IMR-90 (cell line): ENCODE data around the gene ITSN1. TPM values are rescaled to one million over a fixed set of nuclear protein-coding genes. Genes with fewer than 3 reads are reported as not detected.

Source experiments
- ATAC-seq: fragments of 200-7000 bp; cut with Tn5 transposase; 2 replicates; pipeline ENCODE4 v1.9.1; 2020; ENCODE audit warnings: low read depth, mild to moderate bottlenecking, moderate library complexity
- BruUV-seq: library from RNA; stranded (reverse); fragments of 400-500 nt; replicated peaks from 2 replicates; lab custom pipeline; 2021; lab: Mats Ljungman, UMichigan
- CTCF ChIA-PET: fragments of 300-600 bp; formaldehyde crosslinking; extraction: SDS; loops from one replicate; lab custom pipeline; 2021; ENCODE audit warnings: antibody characterized with exemption; lab: Yijun Ruan, JAX
- POLR2A ChIA-PET: fragments of 300-600 bp; sonication (Branson Sonifier 250); formaldehyde crosslinking; loops from one replicate; lab custom pipeline; 2022; ENCODE audit warnings: antibody characterized with exemption; ENCODE audit not compliant: unreplicated experiment; lab: Charles Lee
- DNase-seq: peaks from one replicate; pipeline ENCODE4 v3.0.0; 2013
- H2AFZ ChIP-seq: replicated peaks from 2 replicates; pipeline ENCODE3; 2013; ENCODE audit warnings: low read length, mild to moderate bottlenecking; ENCODE audit not compliant: poor library complexity
- H2AK5ac ChIP-seq: 2 replicates; pipeline ENCODE4 v1.6.1; 2013; ENCODE audit warnings: low read depth, low read length, inconsistent platforms
- H2AK9ac ChIP-seq: replicated peaks from 2 replicates; pipeline ENCODE3; 2013; ENCODE audit warnings: mild to moderate bottlenecking, low read depth, low read length, moderate library complexity; ENCODE audit not compliant: poor library complexity
- H2BK120ac ChIP-seq: 2 replicates; pipeline ENCODE4 v1.6.1; 2013; ENCODE audit warnings: low read depth, low read length, inconsistent platforms
- H2BK15ac ChIP-seq: 3 replicates; pipeline ENCODE4 v1.6.1; 2013; ENCODE audit warnings: low read depth, low read length, inconsistent platforms
- H2BK20ac ChIP-seq: 2 replicates; pipeline ENCODE4 v1.6.1; 2013; ENCODE audit warnings: low read depth, mild to moderate bottlenecking, inconsistent platforms, low read length, moderate library complexity
- H2BK5ac ChIP-seq: 2 replicates; pipeline ENCODE4 v1.6.1; 2013; ENCODE audit warnings: mild to moderate bottlenecking, low read depth, low read length, inconsistent platforms; ENCODE audit not compliant: poor library complexity, severe bottlenecking
- H3K14ac ChIP-seq: replicated peaks from 2 replicates; pipeline ENCODE4 v1.6.1; 2013; ENCODE audit warnings: low read depth, low read length, inconsistent platforms
- H3K18ac ChIP-seq: 2 replicates; pipeline ENCODE4 v1.6.1; 2013; ENCODE audit warnings: low read depth, low read length, control low read depth
- H3K23ac ChIP-seq: 2 replicates; pipeline ENCODE4 v1.6.1; 2013; ENCODE audit warnings: low read depth, low read length, inconsistent platforms
- H3K27ac ChIP-seq: 2 replicates; pipeline ENCODE4 v1.5.1; 2013; ENCODE audit warnings: mild to moderate bottlenecking, control low read depth, low read length; ENCODE audit not compliant: insufficient read depth
- H3K27me3 ChIP-seq: 2 replicates; pipeline ENCODE4 v1.6.1; 2013; ENCODE audit warnings: low read length; ENCODE audit not compliant: control insufficient read depth, insufficient read depth
- H3K36me3 ChIP-seq: 2 replicates; pipeline ENCODE4 v1.6.1; 2013; ENCODE audit warnings: low read length, mixed read lengths; ENCODE audit not compliant: control insufficient read depth, insufficient read depth
- H3K4ac ChIP-seq: 2 replicates; pipeline ENCODE4 v1.6.1; 2013; ENCODE audit warnings: low read depth, low read length, inconsistent platforms
- H3K4me1 ChIP-seq: 2 replicates; pipeline ENCODE4 v1.6.1; 2013; ENCODE audit warnings: low read length, mixed read lengths; ENCODE audit not compliant: control insufficient read depth, insufficient read depth
- H3K4me2 ChIP-seq: 2 replicates; pipeline ENCODE4 v1.6.1; 2013; ENCODE audit warnings: low read depth, mild to moderate bottlenecking, control low read depth, low read length, moderate library complexity
- H3K4me3 ChIP-seq: 2 replicates; pipeline ENCODE4 v1.5.1; 2013; ENCODE audit warnings: low read depth, mild to moderate bottlenecking, control low read depth, low read length, moderate library complexity; ENCODE audit not compliant: insufficient read depth
- H3K56ac ChIP-seq: 2 replicates; pipeline ENCODE4 v1.6.1; 2013; ENCODE audit warnings: low read length, inconsistent platforms; ENCODE audit not compliant: insufficient read depth; ENCODE audit errors: extremely low read depth
- H3K79me1 ChIP-seq, 2 experiments: 2 replicates each; pipeline ENCODE4 v1.6.1; 2013; ENCODE audit warnings: low read length in 2 of 2, inconsistent platforms in 1 of 2, low read depth in 1 of 2
- H3K9ac ChIP-seq: 2 replicates; pipeline ENCODE4 v1.6.1; 2013; ENCODE audit warnings: low read depth, low read length, control low read depth
- H3K9me1 ChIP-seq: 2 replicates; pipeline ENCODE4 v1.6.1; 2013; ENCODE audit warnings: low read length, inconsistent platforms; ENCODE audit not compliant: insufficient read depth
- H3K9me3 ChIP-seq: 2 replicates; pipeline ENCODE4 v1.6.1; 2013; ENCODE audit warnings: low read length; ENCODE audit not compliant: control insufficient read depth, insufficient read depth
- H4K20me1 ChIP-seq: 2 replicates; pipeline ENCODE4 v1.6.1; 2013; ENCODE audit warnings: low read length, inconsistent platforms; ENCODE audit not compliant: insufficient read depth
- H4K5ac ChIP-seq: 2 replicates; pipeline ENCODE4 v1.6.1; 2013; ENCODE audit warnings: mild to moderate bottlenecking, low read depth, low read length, control low read depth
- H4K8ac ChIP-seq, 2 experiments: 2 replicates each; pipeline ENCODE4 v1.6.1; 2013; ENCODE audit warnings: low read depth in 2 of 2, low read length in 2 of 2, control low read depth in 1 of 2, inconsistent platforms in 1 of 2
- H4K91ac ChIP-seq: 2 replicates; pipeline ENCODE4 v1.6.1; 2013; ENCODE audit warnings: low read depth, low read length, inconsistent platforms; ENCODE audit not compliant: insufficient read depth
- BHLHE40 ChIP-seq: fragments of 150-350 bp; IDR thresholded peaks from 2 replicates; pipeline ENCODE4 v1.6.1; 2016; ENCODE audit warnings: mild to moderate bottlenecking, low read depth, low read length
- CEBPB ChIP-seq: IDR thresholded peaks from 2 replicates; pipeline ENCODE4 v1.6.1; 2012; ENCODE audit warnings: low read depth, low read length, improper control_type of control experiment
- CHD1 ChIP-seq: IDR thresholded peaks from 2 replicates; pipeline ENCODE4 v1.6.1; 2012; ENCODE audit warnings: low read depth, low read length, improper control_type of control experiment
- FOS ChIP-seq: fragments of 150-350 bp; IDR thresholded peaks from 2 replicates; pipeline ENCODE4 v1.6.1; 2016; ENCODE audit warnings: low read depth, low read length
- MAZ ChIP-seq: IDR thresholded peaks from 2 replicates; pipeline ENCODE4 v1.6.1; 2012; ENCODE audit warnings: low read depth, mild to moderate bottlenecking, low read length, improper control_type of control experiment, moderate library complexity, borderline replicate concordance
- MXI1 ChIP-seq: IDR thresholded peaks from 2 replicates; pipeline ENCODE4 v1.6.1; 2012; ENCODE audit warnings: low read depth, mild to moderate bottlenecking, low read length, moderate library complexity, borderline replicate concordance
- NFE2L2 ChIP-seq: fragments of 150-350 bp; IDR thresholded peaks from 2 replicates; pipeline ENCODE4 v1.6.1; 2016; ENCODE audit warnings: low read depth, mild to moderate bottlenecking, low read length
- RAD21 ChIP-seq: IDR thresholded peaks from 2 replicates; pipeline ENCODE4 v1.6.1; 2012; ENCODE audit warnings: low read length, improper control_type of control experiment
- RCOR1 ChIP-seq: IDR thresholded peaks from 2 replicates; pipeline ENCODE4 v1.6.1; 2012; ENCODE audit warnings: mild to moderate bottlenecking, low read length, improper control_type of control experiment; ENCODE audit not compliant: insufficient replicate concordance
- RFX5 ChIP-seq: IDR thresholded peaks from 2 replicates; pipeline ENCODE4 v1.8.0; 2012; ENCODE audit warnings: low read depth, mild to moderate bottlenecking, low read length, moderate library complexity
- SMC3 ChIP-seq: fragments of 150-350 bp; IDR thresholded peaks from 2 replicates; pipeline ENCODE4 v1.6.1; 2016; ENCODE audit warnings: low read depth, mild to moderate bottlenecking, antibody characterized with exemption, low read length, moderate library complexity
- WGBS, 2 experiments: methylation state at CpG; one replicate each; pipeline versions ENCODE4 v1.1.5 to v1.1.7; 2013; ENCODE audit warnings: missing lambda C conversion rate in 2 of 2; ENCODE audit not compliant: insufficient read length in 1 of 2; ENCODE audit errors: extremely low coverage in 2 of 2; 5-methylcytosine and 5-hydroxymethylcytosine counted together
- dilution Hi-C: fragments of 300-500 bp; cut with HindIII; formaldehyde crosslinking; loops from one replicate; pipeline ENCODE4 v1.14.3; 2018; ENCODE audit warnings: low sequenced_read_pairs; ENCODE audit not compliant: unreplicated experiment
- in situ Hi-C: fragments of 300-500 bp; cut with MboI; formaldehyde crosslinking; loops from 3 replicates; pipeline ENCODE4 v1.14.3; 2019; ENCODE audit warnings: low sequenced_read_pairs, inconsistent platforms, mixed read lengths
- intact Hi-C: fragments of 100-400 bp; cut with micrococcal nuclease; formaldehyde crosslinking; loops from 2 replicates; pipeline ENCODE4 v1.10.0; 2022
- polyA plus RNA-seq, 3 experiments: library from polyadenylated mRNA; depleted of rRNA; stranded (reverse); fragments of >200 nt; gene quantifications; 2 replicates each; pipeline ENCODE4 v1.2.3, GENCODE V29; 2012; ENCODE audit warnings: low replicate concordance in 1 of 3
- total RNA-seq: library from RNA; depleted of rRNA; stranded (reverse); fragments of >200 nt; gene quantifications from 2 replicates; pipeline ENCODE4 v1.2.3, GENCODE V29; 2012
- TF ChIP-seq, protein P1 (sequence below): conservative IDR thresholded peaks from 2 replicates; pipeline ENCODE4 v1.5.1; 2012; ENCODE audit warnings: mild to moderate bottlenecking, low read depth, low read length, improper control_type of control experiment
- TF ChIP-seq, protein P2 (sequence below): fragments of 150-350 bp; IDR thresholded peaks from 2 replicates; pipeline ENCODE4 v1.6.1; 2016; ENCODE audit warnings: low read depth, mild to moderate bottlenecking, low read length, moderate library complexity, borderline replicate concordance

The ITSN1 gene
- total and polyA plus RNA-seq, 2 of the 4 experiments (the other 2 are of a cell fraction) = 45.4 to 62.0 TPM

GRCh38 chr21:33650929-33651509 is 8.7 kb downstream of the ITSN1 start:
- no peak overlapping the region for H2BK5ac ChIP-seq
- dilution Hi-C loops = no loop called here
- H4K91ac ChIP-seq = no peak overlapping the region
- peak overlapping the region; percentile 3; the same call in 1 of the 2 replicates for H3K14ac ChIP-seq
- H2AFZ ChIP-seq = no peak overlapping the region
- H3K27me3 ChIP-seq = no peaks in the 10 kb centered on the region
- no peak for TF ChIP-seq RCOR1
- no peak for TF ChIP-seq CHD1
- no peak for TF ChIP-seq CEBPB
- TF ChIP-seq RFX5 = no peak
- TF ChIP-seq FOS = no peak
- no peak for TF ChIP-seq BHLHE40
- no peak for TF ChIP-seq MXI1
- TF ChIP-seq, protein P1, sequence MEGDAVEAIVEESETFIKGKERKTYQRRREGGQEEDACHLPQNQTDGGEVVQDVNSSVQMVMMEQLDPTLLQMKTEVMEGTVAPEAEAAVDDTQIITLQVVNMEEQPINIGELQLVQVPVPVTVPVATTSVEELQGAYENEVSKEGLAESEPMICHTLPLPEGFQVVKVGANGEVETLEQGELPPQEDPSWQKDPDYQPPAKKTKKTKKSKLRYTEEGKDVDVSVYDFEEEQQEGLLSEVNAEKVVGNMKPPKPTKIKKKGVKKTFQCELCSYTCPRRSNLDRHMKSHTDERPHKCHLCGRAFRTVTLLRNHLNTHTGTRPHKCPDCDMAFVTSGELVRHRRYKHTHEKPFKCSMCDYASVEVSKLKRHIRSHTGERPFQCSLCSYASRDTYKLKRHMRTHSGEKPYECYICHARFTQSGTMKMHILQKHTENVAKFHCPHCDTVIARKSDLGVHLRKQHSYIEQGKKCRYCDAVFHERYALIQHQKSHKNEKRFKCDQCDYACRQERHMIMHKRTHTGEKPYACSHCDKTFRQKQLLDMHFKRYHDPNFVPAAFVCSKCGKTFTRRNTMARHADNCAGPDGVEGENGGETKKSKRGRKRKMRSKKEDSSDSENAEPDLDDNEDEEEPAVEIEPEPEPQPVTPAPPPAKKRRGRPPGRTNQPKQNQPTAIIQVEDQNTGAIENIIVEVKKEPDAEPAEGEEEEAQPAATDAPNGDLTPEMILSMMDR = no peak
- TF ChIP-seq, protein P2, sequence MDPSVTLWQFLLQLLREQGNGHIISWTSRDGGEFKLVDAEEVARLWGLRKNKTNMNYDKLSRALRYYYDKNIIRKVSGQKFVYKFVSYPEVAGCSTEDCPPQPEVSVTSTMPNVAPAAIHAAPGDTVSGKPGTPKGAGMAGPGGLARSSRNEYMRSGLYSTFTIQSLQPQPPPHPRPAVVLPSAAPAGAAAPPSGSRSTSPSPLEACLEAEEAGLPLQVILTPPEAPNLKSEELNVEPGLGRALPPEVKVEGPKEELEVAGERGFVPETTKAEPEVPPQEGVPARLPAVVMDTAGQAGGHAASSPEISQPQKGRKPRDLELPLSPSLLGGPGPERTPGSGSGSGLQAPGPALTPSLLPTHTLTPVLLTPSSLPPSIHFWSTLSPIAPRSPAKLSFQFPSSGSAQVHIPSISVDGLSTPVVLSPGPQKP = no peak
- TF ChIP-seq RAD21 = no peak
- no peak for TF ChIP-seq MAZ
- no peak for TF ChIP-seq NFE2L2
- TF ChIP-seq SMC3 = no peak
- H2BK120ac ChIP-seq = no peak overlapping the region
- in situ Hi-C loops = no loop called here
- H3K9me3 ChIP-seq = no peaks in the 10 kb centered on the region
- H4K5ac ChIP-seq = no peak overlapping the region
- peaks cover 29 to 70% of the 10 kb centered on the region in 2 experiments for H3K79me1 ChIP-seq
- no peak overlapping the region for H3K27ac ChIP-seq
- POLR2A ChIA-PET = no interaction called here
- no peak overlapping the region for H2AK5ac ChIP-seq
- H3K18ac ChIP-seq = no peak overlapping the region
- no TSS peak for BruUV-seq
- intact Hi-C loops = no loop called here
- H2BK20ac ChIP-seq = no peak overlapping the region
- H3K9me1 ChIP-seq = peaks cover 14% of the 10 kb centered on the region
- 0 out of 2 replicates have a peak overlapping the region, but pooled peaks have one; percentile 8 for H3K4ac ChIP-seq
- no peak overlapping the region for H3K56ac ChIP-seq
- no peak overlapping the region for H2BK15ac ChIP-seq
- H4K20me1 ChIP-seq = peaks cover 32% of the 10 kb centered on the region; the same call in 1 of the 2 replicates
- no peak overlapping the region for H3K23ac ChIP-seq
- H3K4me2 ChIP-seq = no peak overlapping the region
- no peak overlapping the region for H3K9ac ChIP-seq
- peaks cover 9% of the 10 kb centered on the region for H3K4me1 ChIP-seq
- peak overlapping the region in 1 of 2 experiments; percentile 58; a peak in 1 of 4 replicates for H4K8ac ChIP-seq
- no peaks in the 10 kb centered on the region; the same call in 1 of the 2 replicates for H3K36me3 ChIP-seq
- DNase-seq = peak; percentile 55
- no peak overlapping the region for H3K4me3 ChIP-seq
- no CpG with 5 or more reads among the region's 7 CpGs for WGBS, 2 experiments
- peak; percentile 56 for ATAC-seq
- H2AK9ac ChIP-seq = no peak overlapping the region
- CTCF ChIA-PET = no interaction called here
